HPDE6-E6E7 (cell line): Measurements from ENCODE around the gene FER.
"Not testable (repeated sequence)": the region's sequence is repeated elsewhere in the genome, so short reads cannot be mapped to it uniquely, and the experiment has no call there.

ENCODE experiments used
- DNase-seq: peaks from one replicate; pipeline ENCODE4 v3.0.0; 2011; ENCODE audit warnings: missing footprints; ENCODE audit errors: extremely low spot score

Gene FER

DNA sequence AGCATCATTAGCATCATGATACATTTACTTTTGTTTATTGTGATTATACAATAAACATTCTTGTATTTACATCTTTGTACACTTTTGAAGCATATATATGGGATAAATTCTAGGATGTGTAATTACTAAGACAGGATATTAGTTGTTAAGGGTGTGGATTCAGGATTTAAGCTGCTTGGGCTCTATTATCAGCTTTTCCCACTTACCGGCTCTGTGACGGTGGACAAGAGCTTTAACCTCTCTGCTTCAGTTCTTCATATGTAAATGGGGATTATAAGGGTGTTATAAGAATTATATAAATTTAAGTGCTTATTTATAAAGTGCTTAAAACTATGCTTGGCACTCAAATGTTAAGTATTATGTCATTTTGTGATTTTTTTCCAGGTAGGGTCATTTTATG lies 131.1 kb downstream of the FER start:
- no peak for DNase-seq

DNA sequence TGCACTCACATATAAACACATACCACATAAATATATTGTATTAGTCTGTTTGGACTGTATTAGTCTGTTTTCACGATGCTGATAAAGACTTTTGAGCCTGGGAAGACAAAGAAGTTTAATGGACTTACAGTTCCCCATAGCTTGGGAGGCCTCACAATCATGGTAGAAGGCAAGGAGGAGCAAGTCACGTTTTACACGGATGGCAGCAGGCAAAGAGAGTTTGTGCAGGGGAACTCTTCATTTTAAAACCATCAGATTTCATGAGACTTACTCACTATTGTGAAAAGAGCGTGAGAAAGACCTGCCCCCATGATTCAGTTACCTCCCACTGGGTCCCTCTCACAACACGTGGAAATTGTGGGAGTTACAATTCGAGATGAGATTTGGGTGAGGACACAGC lies 133.4 kb downstream of the FER start:
- no peak for DNase-seq

- no peak for DNase-seq
Observed at GRCh38 chr5:108884736-108885135, 137.0 kb downstream of the FER start.

GRCh38 chr5:108898257-108898656 lies 150.6 kb downstream of the FER start:
- no peak for DNase-seq

DNA sequence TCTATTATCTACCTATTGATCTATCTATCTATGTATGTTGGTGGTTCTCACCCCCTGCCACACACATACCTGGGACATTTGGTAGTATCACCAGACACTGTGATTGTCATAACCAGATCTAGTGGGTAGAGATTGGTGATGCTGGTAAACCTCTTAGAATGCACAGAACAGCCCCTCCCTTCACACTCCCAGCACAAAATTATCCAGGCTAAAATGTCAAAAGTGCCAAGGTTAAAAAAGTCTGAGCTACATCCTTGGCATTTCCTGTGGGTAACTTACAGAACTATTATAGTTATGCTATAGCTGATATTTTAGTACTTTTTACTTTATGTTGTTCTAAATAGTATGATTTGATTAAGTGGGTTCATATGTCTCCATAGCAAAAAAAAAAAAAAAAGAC lies 151.0 kb downstream of the FER start:
- no peak for DNase-seq

- not testable (repeated sequence) for DNase-seq
Observed at GRCh38 chr5:108899244-108899643, 151.5 kb downstream of the FER start.

DNA sequence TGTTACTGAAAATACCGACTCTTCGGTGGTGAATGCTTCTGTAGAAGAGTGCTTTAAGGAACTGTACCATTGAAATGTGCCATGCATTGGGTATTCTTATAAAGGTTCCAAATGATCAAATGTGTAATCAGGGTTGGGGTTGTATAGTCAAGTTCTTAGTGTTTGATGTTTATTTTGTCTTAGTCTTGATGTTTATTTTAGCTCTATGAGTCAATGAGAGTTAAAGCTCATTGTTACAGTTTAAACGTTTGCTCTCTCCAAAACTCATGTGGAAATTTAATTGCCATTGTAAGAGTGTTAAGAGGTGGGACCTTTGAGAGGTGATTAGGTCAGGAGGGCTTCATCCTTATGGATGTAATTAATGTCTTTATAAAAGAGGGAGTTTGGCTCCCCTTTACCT lies 153.0 kb downstream of the FER start:
- no peak for DNase-seq

DNA sequence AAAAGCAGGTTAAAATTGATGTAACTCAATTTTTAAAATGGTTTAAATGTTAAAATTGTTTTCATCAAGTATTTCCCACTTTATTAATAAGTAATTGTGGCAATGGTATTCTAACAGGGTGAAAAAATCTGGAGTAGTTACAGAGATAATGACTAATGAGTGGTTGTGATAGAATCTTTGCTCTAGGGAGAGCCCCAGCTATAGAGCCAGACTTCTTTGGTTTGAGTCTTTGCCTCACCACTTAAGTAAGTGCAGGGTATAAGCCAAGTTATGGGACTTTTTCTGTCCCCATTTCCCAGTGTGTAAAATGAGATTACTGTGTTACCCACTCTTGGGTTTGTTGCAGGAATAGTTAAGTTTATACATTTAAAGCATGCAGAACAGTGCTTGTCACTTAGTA lies 158.1 kb downstream of the FER start:
- DNase-seq: no peak

- no peak for DNase-seq
Observed at GRCh38 chr5:108910627-108911026, 162.9 kb downstream of the FER start.

GRCh38 chr5:108911055-108911454 lies 163.4 kb downstream of the FER start:
- no peak for DNase-seq

- no peak for DNase-seq
Observed at GRCh38 chr5:108917596-108917995, 169.9 kb downstream of the FER start.

- DNase-seq: no peak
Observed at GRCh38 chr5:108919591-108920326, 172.1 kb downstream of the FER start.

GRCh38 chr5:108924457-108924961 lies 176.8 kb downstream of the FER start:
- no peak for DNase-seq

DNA sequence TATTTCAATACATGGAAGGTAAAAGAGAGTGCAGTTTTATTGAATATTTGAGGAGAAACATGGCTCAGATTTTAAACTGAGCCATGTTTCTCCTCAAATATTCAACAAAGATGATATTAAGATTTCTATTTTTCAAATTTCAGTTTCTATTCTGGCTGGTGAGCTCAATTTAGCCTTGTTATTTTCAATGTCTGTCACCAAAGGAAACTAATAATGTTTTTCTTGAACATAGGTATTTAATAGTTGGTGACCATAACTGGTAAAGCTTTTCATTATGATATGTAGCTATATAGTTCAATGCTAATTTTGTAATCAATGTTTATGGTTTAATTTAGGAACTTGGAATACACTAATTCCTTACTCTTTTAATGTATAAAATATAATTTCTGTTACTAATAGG lies 177.4 kb downstream of the FER start:
- no peak for DNase-seq

- DNase-seq: no peak
Observed at GRCh38 chr5:108930107-108930506, 182.4 kb downstream of the FER start.

DNA sequence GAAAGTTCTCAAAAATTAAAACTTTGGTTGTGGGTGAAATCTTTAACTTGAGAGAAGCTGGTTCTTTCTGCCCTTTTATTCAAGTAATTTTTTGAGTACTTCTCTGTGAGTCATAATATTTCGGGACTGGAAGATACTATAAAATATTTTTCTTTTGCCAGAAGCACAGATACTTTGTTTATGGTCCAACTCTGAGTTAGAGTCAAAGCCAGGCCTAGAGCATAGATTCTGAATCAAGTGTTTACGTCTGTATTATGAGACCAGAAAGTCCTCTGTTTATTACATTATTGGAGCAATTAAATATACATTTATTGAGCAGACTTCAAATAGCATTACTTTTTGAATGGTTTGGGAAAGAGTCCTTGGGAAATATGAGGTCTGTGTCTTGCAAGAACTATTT lies 187.9 kb downstream of the FER start:
- DNase-seq: no peak

GRCh38 chr5:108937221-108937620 lies 189.5 kb downstream of the FER start:
- no peak for DNase-seq

DNA sequence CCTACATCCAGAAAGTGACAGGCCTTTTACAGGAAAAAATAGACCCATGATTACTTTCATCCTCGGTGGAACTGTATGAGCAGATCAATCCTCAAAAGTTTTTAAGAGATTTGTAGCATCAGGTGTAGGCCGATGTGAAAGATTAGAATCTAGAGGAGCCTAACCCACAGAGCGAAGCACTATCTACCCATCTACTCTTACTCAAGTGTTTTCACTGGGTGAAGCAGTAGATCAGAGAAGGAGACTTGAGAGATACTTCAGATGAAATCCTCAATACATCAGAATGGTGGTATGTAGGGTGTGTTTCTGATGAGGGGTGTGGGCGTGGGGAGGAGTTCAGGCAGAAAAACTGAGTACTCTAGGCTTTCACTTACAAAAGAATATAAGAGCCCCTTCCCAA lies 192.8 kb downstream of the FER start:
- no peak for DNase-seq

- no peak for DNase-seq
Observed at GRCh38 chr5:108941746-108942145, 194.0 kb downstream of the FER start.

GRCh38 chr5:108942701-108943100 lies 195.0 kb downstream of the FER start:
- no peak for DNase-seq

GRCh38 chr5:108945094-108945493 lies 197.4 kb downstream of the FER start:
- DNase-seq: no peak

DNA sequence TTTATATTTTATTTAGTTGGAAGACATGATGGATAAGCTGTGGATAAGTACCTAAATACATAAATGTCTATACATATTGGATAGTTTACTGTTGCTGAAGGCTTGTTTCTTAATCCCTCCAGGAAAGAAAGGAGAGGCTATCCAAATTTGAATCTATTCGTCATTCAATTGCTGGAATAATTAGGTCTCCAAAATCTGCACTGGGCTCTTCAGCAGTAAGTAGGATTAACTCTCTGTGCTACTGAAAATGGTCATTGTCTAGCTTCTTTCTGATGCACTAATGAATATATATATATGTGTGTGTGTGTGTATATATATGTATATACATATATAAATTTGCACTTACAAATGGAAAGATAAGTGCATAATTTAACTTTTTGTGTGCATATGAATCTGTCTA lies 198.3 kb downstream of the FER start:
- DNase-seq: no peak

DNA sequence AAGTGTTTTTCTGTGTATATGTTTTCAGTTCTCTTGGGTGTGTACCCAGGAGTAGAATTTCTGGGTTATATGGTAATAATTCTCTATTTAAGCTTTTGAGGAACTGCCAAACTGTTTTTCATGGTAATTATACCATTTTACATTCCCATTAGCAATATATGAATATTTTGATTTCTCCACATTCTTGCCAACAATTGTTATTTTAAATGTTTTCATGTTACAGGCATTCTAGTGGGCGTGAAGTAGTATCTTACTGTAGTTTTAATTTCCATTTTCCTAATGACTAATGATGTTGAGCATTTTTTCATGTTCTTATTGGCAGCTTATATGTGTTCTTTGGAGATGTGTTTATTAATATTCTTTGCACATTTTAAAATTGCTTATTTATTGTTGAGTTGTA lies 199.5 kb downstream of the FER start:
- no peak for DNase-seq

- no peak for DNase-seq
Observed at GRCh38 chr5:108950276-108950675, 202.6 kb downstream of the FER start.
